Measurements from ENCODE around the gene DAAM1.

The DAAM1 gene

DNA sequence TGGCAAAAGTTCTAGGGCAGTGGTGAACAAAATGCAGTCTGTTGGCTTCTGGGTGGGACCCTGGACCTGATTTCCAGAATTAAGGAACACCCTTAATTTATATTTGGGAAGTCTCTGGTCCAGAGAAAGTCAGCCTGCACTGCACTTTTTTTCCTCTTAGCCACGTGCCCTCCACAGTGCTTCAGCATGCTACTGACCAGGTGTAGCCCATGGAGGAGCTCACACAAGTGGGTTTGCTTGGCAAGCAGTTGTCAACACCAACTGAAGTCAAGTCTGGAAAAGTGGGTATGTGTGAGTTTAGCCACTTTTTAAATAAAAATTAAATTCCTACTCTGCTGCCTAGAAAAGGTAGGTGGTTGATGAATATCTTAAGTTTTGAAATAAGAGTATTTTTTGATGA, 111.3 kb downstream of the DAAM1 start:
- no peak for TF ChIP-seq BHLHE40 (IDR thresholded peaks at IDR 0.05; ENCODE audit: borderline replicate concordance)
- DNase-seq (ENCODE audit: extremely low spot score): no peak
- POLR2A ChIA-PET: no interaction called here
- CTCF ChIA-PET: no interaction called here

DNA sequence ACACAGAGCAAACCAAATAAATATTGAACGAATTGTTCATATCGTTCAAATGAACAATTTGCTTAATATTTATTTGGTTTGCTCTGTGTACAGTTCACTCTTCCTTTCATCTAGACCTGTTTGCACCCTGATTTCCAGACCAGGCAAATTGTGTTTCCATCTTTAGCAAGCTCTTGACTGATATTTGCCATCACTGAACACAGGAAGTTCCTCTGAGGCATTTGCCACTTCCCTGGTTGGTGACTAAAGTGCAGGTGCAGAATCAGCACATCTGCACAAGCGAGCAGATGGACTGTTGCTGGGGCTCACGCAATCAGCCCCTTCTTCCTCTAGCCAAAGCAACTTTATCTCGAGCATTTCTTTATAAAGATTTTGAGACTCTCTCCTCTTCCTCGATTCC, 112.9 kb downstream of the DAAM1 start:
- TF ChIP-seq L3MBTL2 (conservative IDR thresholded peaks at IDR 0.05) (no peak), ARNT (IDR thresholded peaks at IDR 0.05) (no peak), FOXA1 (IDR thresholded peaks at IDR 0.05) (no peak), ZNF384 (IDR thresholded peaks at IDR 0.05) (no peak), FOXK2 (IDR thresholded peaks at IDR 0.05) (no peak), SP1 (IDR thresholded peaks at IDR 0.05) (no peak), LEF1 (IDR thresholded peaks at IDR 0.05; ENCODE audit: borderline replicate concordance) (no peak), SUZ12 (IDR thresholded peaks at IDR 0.05) (no peak), CTBP1 (IDR thresholded peaks at IDR 0.05; ENCODE audit: borderline replicate concordance) (no peak), TARDBP (IDR thresholded peaks at IDR 0.05) (no peak), FOXM1 (IDR thresholded peaks at IDR 0.05; ENCODE audit: borderline replicate concordance) (no peak), ELF4 (IDR thresholded peaks at IDR 0.05) (no peak), BHLHE40 (IDR thresholded peaks at IDR 0.05; ENCODE audit: borderline replicate concordance) (no peak)
- no peak for DNase-seq (ENCODE audit: extremely low spot score)
- ChIA-PET CTCF (no interaction called here), POLR2A (no interaction called here)

DNA sequence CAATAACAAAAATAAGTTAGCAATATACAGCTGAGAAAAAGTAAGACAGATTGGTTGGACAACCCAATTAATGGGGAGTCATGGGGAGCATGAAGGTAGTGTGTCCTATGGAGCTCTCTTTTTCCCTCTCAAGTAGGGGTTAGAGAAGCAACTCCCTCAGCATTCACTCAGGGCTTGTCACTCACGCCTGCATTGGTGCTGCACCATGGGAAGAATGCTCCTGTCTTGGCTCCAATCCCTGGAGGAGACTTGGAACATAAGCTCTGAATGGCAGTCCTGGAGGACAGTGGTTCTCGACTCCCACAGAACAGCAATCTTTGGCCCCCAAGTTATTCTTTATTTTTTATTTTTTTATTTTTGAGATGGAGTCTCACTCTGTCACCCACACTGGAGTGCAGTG, 113.8 kb downstream of the DAAM1 start:
- ChIA-PET CTCF (no interaction called here), POLR2A (no interaction called here)
- TF ChIP-seq HDGF (IDR thresholded peaks at IDR 0.05; ENCODE audit: borderline replicate concordance) (no peak), FOXM1 (IDR thresholded peaks at IDR 0.05; ENCODE audit: borderline replicate concordance) (no peak)
- DNase-seq (ENCODE audit: extremely low spot score): no peak

DNA sequence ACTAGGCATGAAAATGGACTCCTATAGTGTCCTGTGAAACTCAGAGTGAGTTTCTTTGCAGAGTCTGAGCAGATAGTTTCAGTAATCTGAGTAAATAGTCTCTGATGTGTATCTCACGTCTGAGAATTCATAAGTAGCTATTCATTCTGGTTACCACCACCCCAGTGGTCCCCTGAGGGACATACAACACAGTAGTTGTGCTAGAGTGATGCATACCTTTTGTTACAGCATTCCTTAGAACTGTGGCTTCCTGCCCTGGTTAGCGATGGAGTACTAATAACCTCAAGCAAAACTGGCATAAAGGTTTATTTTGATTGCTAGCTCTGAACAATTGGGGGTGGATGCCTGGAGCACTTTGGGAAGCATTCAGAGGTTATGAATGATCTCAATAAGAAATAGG, 114.7 kb downstream of the DAAM1 start:
- TF ChIP-seq ELF4 (IDR thresholded peaks at IDR 0.05) (no peak), CTBP1 (IDR thresholded peaks at IDR 0.05; ENCODE audit: borderline replicate concordance) (no peak), HDGF (IDR thresholded peaks at IDR 0.05; ENCODE audit: borderline replicate concordance) (no peak), SUZ12 (IDR thresholded peaks at IDR 0.05) (no peak), SP1 (IDR thresholded peaks at IDR 0.05) (no peak), PKNOX1 (IDR thresholded peaks at IDR 0.05) (no peak), FOXA1 (IDR thresholded peaks at IDR 0.05) (no peak), L3MBTL2 (conservative IDR thresholded peaks at IDR 0.05) (no peak), BHLHE40 (IDR thresholded peaks at IDR 0.05; ENCODE audit: borderline replicate concordance) (no peak), LEF1 (IDR thresholded peaks at IDR 0.05; ENCODE audit: borderline replicate concordance) (no peak), ZNF384 (IDR thresholded peaks at IDR 0.05) (no peak), FOXK2 (IDR thresholded peaks at IDR 0.05) (no peak), NFRKB (IDR thresholded peaks at IDR 0.05) (no peak), ARNT (IDR thresholded peaks at IDR 0.05) (no peak)
- DNase-seq (ENCODE audit: extremely low spot score): no peak
- POLR2A ChIA-PET: no interaction called here
- CTCF ChIA-PET: no interaction called here

DNA sequence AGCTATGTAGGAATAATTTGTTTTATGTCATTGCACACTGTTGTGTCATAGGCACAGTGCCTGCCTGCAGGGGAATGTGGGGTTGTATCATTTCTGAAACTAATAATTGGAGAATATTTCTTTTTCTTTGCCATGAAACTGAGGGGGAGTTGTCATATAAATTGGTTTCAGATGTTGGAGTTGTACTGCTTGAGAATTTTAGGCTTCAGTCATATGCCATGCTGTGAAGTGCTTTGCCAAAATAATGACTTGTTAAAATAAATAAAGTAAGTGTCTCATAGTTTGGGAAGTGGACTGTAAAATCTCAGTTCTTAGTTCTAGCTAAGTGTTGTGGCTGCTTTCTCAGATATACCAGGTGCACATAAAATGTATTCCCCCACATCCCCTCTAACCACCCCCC, 116.8 kb downstream of the DAAM1 start:
- no peak for DNase-seq (ENCODE audit: extremely low spot score)
- TF ChIP-seq PKNOX1 (IDR thresholded peaks at IDR 0.05) (no peak), SP1 (IDR thresholded peaks at IDR 0.05) (no peak), SUZ12 (IDR thresholded peaks at IDR 0.05) (no peak), ELF4 (IDR thresholded peaks at IDR 0.05) (no peak), CTBP1 (IDR thresholded peaks at IDR 0.05; ENCODE audit: borderline replicate concordance) (no peak), ARNT (IDR thresholded peaks at IDR 0.05) (no peak), NFRKB (IDR thresholded peaks at IDR 0.05) (no peak), L3MBTL2 (conservative IDR thresholded peaks at IDR 0.05) (no peak), FOXK2 (IDR thresholded peaks at IDR 0.05) (no peak), FOXM1 (IDR thresholded peaks at IDR 0.05; ENCODE audit: borderline replicate concordance) (no peak), LEF1 (IDR thresholded peaks at IDR 0.05; ENCODE audit: borderline replicate concordance) (no peak), BHLHE40 (IDR thresholded peaks at IDR 0.05; ENCODE audit: borderline replicate concordance) (no peak), FOXA1 (IDR thresholded peaks at IDR 0.05) (no peak), ZNF384 (IDR thresholded peaks at IDR 0.05) (no peak), HDGF (IDR thresholded peaks at IDR 0.05; ENCODE audit: borderline replicate concordance) (no peak)
- CTCF ChIA-PET: no interaction called here
- POLR2A ChIA-PET: no interaction called here

GRCh38 chr14:59305836-59306555, 117.5 kb downstream of the DAAM1 start:
- CTCF ChIA-PET: interaction anchor here (0.6 kb wide), 1 partner anchor 84 kb away, joined by 3 read pairs; no protein-coding TSS in a partner anchor
- TF ChIP-seq CTBP1 (IDR thresholded peaks at IDR 0.05; ENCODE audit: borderline replicate concordance): no peak
- TF ChIP-seq L3MBTL2 (conservative IDR thresholded peaks at IDR 0.05): no peak
- TF ChIP-seq FOXK2 (IDR thresholded peaks at IDR 0.05): no peak
- TF ChIP-seq LEF1 (IDR thresholded peaks at IDR 0.05; ENCODE audit: borderline replicate concordance): no peak
- TF ChIP-seq HDGF (IDR thresholded peaks at IDR 0.05; ENCODE audit: borderline replicate concordance): no peak
- TF ChIP-seq BHLHE40 (IDR thresholded peaks at IDR 0.05; ENCODE audit: borderline replicate concordance): no peak
- no peak for TF ChIP-seq FOXA1 (IDR thresholded peaks at IDR 0.05)
- no peak for TF ChIP-seq ELF4 (IDR thresholded peaks at IDR 0.05)
- TF ChIP-seq ZNF384 (IDR thresholded peaks at IDR 0.05): no peak
- TF ChIP-seq NFRKB (IDR thresholded peaks at IDR 0.05): no peak
- TF ChIP-seq TARDBP (IDR thresholded peaks at IDR 0.05): no peak
- no peak for TF ChIP-seq PKNOX1 (IDR thresholded peaks at IDR 0.05)
- TF ChIP-seq SUZ12 (IDR thresholded peaks at IDR 0.05): no peak
- no peak for TF ChIP-seq FOXM1 (IDR thresholded peaks at IDR 0.05; ENCODE audit: borderline replicate concordance)
- no peak for TF ChIP-seq ARNT (IDR thresholded peaks at IDR 0.05)
- no peak for TF ChIP-seq SP1 (IDR thresholded peaks at IDR 0.05)
- POLR2A ChIA-PET: no interaction called here
- DNase-seq (ENCODE audit: extremely low spot score): no peak

Measured in HEK293T (cell line).